ENCODE results near the gene PRKCB.
"Not testable (repeated sequence)": the region's sequence is repeated elsewhere in the genome, so short reads cannot be mapped to it uniquely, and the experiment has no call there.

PRKCB gene

DNA sequence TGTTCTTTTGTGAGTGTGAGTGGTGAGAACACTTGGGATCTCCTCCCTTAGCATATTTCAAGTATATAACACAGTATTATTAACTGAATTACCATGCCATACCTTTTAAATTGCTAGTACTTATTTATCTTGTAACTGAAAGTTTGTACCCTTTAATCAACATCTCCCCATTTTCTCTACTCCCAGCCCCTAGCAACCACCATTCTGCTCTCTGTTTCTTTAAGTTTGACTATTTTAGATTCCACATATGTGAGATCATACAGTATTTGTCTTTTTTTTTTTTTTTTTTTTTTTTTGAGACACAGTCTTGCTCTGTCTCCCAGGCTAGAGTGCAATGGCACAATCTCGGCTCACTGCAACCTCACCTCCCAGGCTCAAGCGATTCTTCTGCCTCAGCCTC, 302.8 kb downstream of the PRKCB start:
- Histone ChIP-seq H3K4me3 (ENCODE audit: low read length) (no peak overlapping the region), H3K27me3 (ENCODE audit: control insufficient read depth, insufficient read depth, low read length) (no peaks in the 10 kb centered on the region), H3K27ac (ENCODE audit: low read depth, low read length) (no peak overlapping the region)

GRCh38 chr16:24139282-24139681, 303.5 kb downstream of the PRKCB start:
- H3K9ac ChIP-seq (ENCODE audit: low read length) = no peak overlapping the region
- H3K27ac ChIP-seq (ENCODE audit: low read depth, low read length) = no peak overlapping the region
- H3K4me3 ChIP-seq (ENCODE audit: low read length) = no peak overlapping the region
- H3K27me3 ChIP-seq (ENCODE audit: control insufficient read depth, insufficient read depth, low read length) = no peaks in the 10 kb centered on the region
- no peaks in the 10 kb centered on the region for H3K36me3 ChIP-seq (ENCODE audit: control insufficient read depth, insufficient read depth, low read length)
- peaks cover 4% of the 10 kb centered on the region for H3K4me1 ChIP-seq (ENCODE audit: control insufficient read depth, insufficient read depth, low read length)

More for the DNA sequence above, 302.8 kb downstream of the PRKCB start:
- no peaks in the 10 kb centered on the region for H3K36me3 ChIP-seq (ENCODE audit: control insufficient read depth, insufficient read depth, low read length)
- peaks cover 4% of the 10 kb centered on the region for H3K4me1 ChIP-seq (ENCODE audit: control insufficient read depth, insufficient read depth, low read length)
- H3K9ac ChIP-seq (ENCODE audit: low read length) = no peak overlapping the region

GRCh38 chr16:24140730-24141129, 304.9 kb downstream of the PRKCB start:
- Histone ChIP-seq H3K4me3 (ENCODE audit: low read length) (no peak overlapping the region), H3K27me3 (ENCODE audit: control insufficient read depth, insufficient read depth, low read length) (no peaks in the 10 kb centered on the region), H3K4me1 (ENCODE audit: control insufficient read depth, insufficient read depth, low read length) (peaks cover 4% of the 10 kb centered on the region), H3K27ac (ENCODE audit: low read depth, low read length) (no peak overlapping the region), H3K9ac (ENCODE audit: low read length) (no peak overlapping the region), H3K36me3 (ENCODE audit: control insufficient read depth, insufficient read depth, low read length) (no peaks in the 10 kb centered on the region)

GRCh38 chr16:24141466-24141865, 305.7 kb downstream of the PRKCB start:
- Histone ChIP-seq H3K9ac (ENCODE audit: low read length) (no peak overlapping the region), H3K27me3 (ENCODE audit: control insufficient read depth, insufficient read depth, low read length) (no peaks in the 10 kb centered on the region), H3K4me1 (ENCODE audit: control insufficient read depth, insufficient read depth, low read length) (peaks cover 10% of the 10 kb centered on the region), H3K36me3 (ENCODE audit: control insufficient read depth, insufficient read depth, low read length) (no peaks in the 10 kb centered on the region), H3K27ac (ENCODE audit: low read depth, low read length) (no peak overlapping the region), H3K4me3 (ENCODE audit: low read length) (no peak overlapping the region)

- Histone ChIP-seq H3K27me3 (ENCODE audit: control insufficient read depth, insufficient read depth, low read length) (no peaks in the 10 kb centered on the region), H3K27ac (ENCODE audit: low read depth, low read length) (no peak overlapping the region), H3K9ac (ENCODE audit: low read length) (no peak overlapping the region), H3K4me3 (ENCODE audit: low read length) (no peak overlapping the region), H3K4me1 (ENCODE audit: control insufficient read depth, insufficient read depth, low read length) (peaks cover 13% of the 10 kb centered on the region), H3K36me3 (ENCODE audit: control insufficient read depth, insufficient read depth, low read length) (no peaks in the 10 kb centered on the region)
Measured at GRCh38 chr16:24141917-24142316, 306.1 kb downstream of the PRKCB start.

DNA sequence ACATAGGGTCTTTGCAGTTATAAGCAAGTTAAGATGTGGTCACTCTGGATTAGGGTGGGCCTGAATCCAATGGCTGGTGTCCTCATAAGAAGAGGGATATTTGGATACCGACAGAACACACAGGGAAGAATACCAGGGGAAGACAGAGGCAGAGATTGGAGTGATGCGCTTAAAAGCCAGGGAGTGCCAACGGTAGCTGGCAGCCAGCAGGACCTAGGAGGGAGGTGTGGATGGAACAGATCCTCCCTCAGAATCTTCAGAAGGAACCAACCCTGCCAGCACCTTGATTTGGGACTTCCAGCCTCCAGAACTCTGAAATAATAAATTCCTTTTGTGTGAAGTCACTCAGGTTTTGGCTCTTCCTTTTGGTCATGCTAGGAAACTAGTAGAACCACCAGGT, 310.1 kb downstream of the PRKCB start:
- peaks cover 13% of the 10 kb centered on the region for H3K4me1 ChIP-seq (ENCODE audit: control insufficient read depth, insufficient read depth, low read length)
- H3K27me3 ChIP-seq (ENCODE audit: control insufficient read depth, insufficient read depth, low read length) = no peaks in the 10 kb centered on the region
- H3K36me3 ChIP-seq (ENCODE audit: control insufficient read depth, insufficient read depth, low read length) = no peaks in the 10 kb centered on the region
- no peak overlapping the region for H3K4me3 ChIP-seq (ENCODE audit: low read length)
- H3K27ac ChIP-seq (ENCODE audit: low read depth, low read length) = no peak overlapping the region
- no peak overlapping the region for H3K9ac ChIP-seq (ENCODE audit: low read length)

DNA sequence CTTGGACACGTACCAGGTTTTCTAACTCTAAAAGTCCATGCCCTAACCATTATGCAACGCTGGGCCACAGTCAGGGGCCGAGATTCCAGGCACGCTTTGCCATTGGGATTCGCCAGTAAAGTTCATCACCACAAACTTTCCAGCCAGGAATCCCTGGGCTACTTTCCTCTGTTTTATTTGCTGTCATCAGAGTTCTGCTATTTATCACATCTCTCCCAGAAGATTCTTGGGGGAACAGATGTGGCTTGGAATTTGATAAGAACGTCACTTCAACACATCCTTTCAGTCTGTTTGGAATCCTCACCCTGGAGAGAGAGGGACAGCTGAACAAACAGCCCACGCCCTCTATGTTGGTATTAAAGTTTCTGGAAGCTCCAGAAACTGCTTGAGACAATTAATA, 310.7 kb downstream of the PRKCB start:
- no peak overlapping the region for H3K9ac ChIP-seq (ENCODE audit: low read length)
- H3K36me3 ChIP-seq (ENCODE audit: control insufficient read depth, insufficient read depth, low read length) = no peaks in the 10 kb centered on the region
- no peak overlapping the region for H3K4me3 ChIP-seq (ENCODE audit: low read length)
- H3K4me1 ChIP-seq (ENCODE audit: control insufficient read depth, insufficient read depth, low read length) = peaks cover 13% of the 10 kb centered on the region
- no peaks in the 10 kb centered on the region for H3K27me3 ChIP-seq (ENCODE audit: control insufficient read depth, insufficient read depth, low read length)
- peak overlapping the region; percentile 14 for H3K27ac ChIP-seq (ENCODE audit: low read depth, low read length)

DNA sequence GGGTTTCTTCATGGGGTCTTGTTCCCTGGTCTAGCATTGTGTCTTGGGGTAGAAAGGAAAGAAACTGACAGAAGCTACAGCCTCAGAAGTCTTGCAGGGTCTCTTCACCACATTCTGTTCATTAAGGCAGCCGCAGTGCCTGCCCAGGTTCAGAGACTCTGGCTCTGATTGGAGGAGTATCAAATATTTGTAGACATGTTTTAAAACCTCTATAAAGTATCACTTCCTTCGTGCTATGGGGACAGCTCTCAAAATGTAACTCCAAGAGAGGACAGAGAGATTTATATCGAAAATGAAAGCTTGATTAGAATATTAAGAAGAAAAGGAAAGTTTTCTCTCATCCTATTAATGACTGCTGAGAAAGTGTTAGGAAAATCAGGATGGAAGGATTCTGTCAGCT, 313.3 kb downstream of the PRKCB start:
- Histone ChIP-seq H3K4me1 (ENCODE audit: control insufficient read depth, insufficient read depth, low read length) (peaks cover 13% of the 10 kb centered on the region), H3K27me3 (ENCODE audit: control insufficient read depth, insufficient read depth, low read length) (no peaks in the 10 kb centered on the region), H3K27ac (ENCODE audit: low read depth, low read length) (no peak overlapping the region), H3K9ac (ENCODE audit: low read length) (no peak overlapping the region), H3K4me3 (ENCODE audit: low read length) (no peak overlapping the region), H3K36me3 (ENCODE audit: control insufficient read depth, insufficient read depth, low read length) (no peaks in the 10 kb centered on the region)

DNA sequence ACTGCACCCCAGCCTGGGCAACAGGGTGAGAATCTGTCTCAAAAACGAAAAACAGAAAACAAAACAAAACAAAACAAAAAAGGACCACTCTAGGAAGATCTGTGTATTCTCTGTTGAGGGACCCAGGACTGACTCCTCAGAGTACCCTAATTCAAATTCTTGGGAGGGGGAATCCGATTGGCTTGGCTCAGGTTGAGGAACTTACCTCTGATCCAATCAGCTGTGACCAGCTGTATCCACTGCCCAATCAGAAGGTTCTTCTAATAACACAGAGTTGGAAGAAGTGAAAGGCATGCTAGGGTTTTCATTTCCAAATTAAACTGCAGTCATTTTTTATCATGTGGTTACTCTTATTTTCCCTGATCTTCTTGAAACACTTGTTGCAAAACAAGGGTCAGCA, 314.5 kb downstream of the PRKCB start:
- no peak overlapping the region for H3K9ac ChIP-seq (ENCODE audit: low read length)
- no peaks in the 10 kb centered on the region for H3K36me3 ChIP-seq (ENCODE audit: control insufficient read depth, insufficient read depth, low read length)
- peaks cover 13% of the 10 kb centered on the region for H3K4me1 ChIP-seq (ENCODE audit: control insufficient read depth, insufficient read depth, low read length)
- no peak overlapping the region for H3K4me3 ChIP-seq (ENCODE audit: low read length)
- no peak overlapping the region for H3K27ac ChIP-seq (ENCODE audit: low read depth, low read length)
- no peaks in the 10 kb centered on the region for H3K27me3 ChIP-seq (ENCODE audit: control insufficient read depth, insufficient read depth, low read length)

GRCh38 chr16:24151482-24151939, 315.7 kb downstream of the PRKCB start:
- H3K27ac ChIP-seq (ENCODE audit: low read depth, low read length) = no peak overlapping the region
- H3K4me1 ChIP-seq (ENCODE audit: control insufficient read depth, insufficient read depth, low read length) = peaks cover 6% of the 10 kb centered on the region
- H3K27me3 ChIP-seq (ENCODE audit: control insufficient read depth, insufficient read depth, low read length) = no peaks in the 10 kb centered on the region

GRCh38 chr16:24152048-24152447, 316.3 kb downstream of the PRKCB start:
- not testable (repeated sequence) for H3K4me3 ChIP-seq (ENCODE audit: low read length); H3K27ac ChIP-seq (ENCODE audit: low read depth, low read length); H3K9ac ChIP-seq (ENCODE audit: low read length); H3K4me1 ChIP-seq (ENCODE audit: control insufficient read depth, insufficient read depth, low read length); H3K27me3 ChIP-seq (ENCODE audit: control insufficient read depth, insufficient read depth, low read length); H3K36me3 ChIP-seq (ENCODE audit: control insufficient read depth, insufficient read depth, low read length)

More at GRCh38 chr16:24151482-24151939, 315.7 kb downstream of the PRKCB start:
- no peak overlapping the region for H3K9ac ChIP-seq (ENCODE audit: low read length)
- no peak overlapping the region for H3K4me3 ChIP-seq (ENCODE audit: low read length)
- no peaks in the 10 kb centered on the region for H3K36me3 ChIP-seq (ENCODE audit: control insufficient read depth, insufficient read depth, low read length)

- H3K27ac ChIP-seq (ENCODE audit: low read depth, low read length) = no peak overlapping the region
- peaks cover 4% of the 10 kb centered on the region for H3K4me1 ChIP-seq (ENCODE audit: control insufficient read depth, insufficient read depth, low read length)
- H3K36me3 ChIP-seq (ENCODE audit: control insufficient read depth, insufficient read depth, low read length) = no peaks in the 10 kb centered on the region
- H3K9ac ChIP-seq (ENCODE audit: low read length) = no peak overlapping the region
- H3K27me3 ChIP-seq (ENCODE audit: control insufficient read depth, insufficient read depth, low read length) = no peaks in the 10 kb centered on the region
- H3K4me3 ChIP-seq (ENCODE audit: low read length) = no peak overlapping the region
Measured at GRCh38 chr16:24152826-24153225, 317.0 kb downstream of the PRKCB start.

DNA sequence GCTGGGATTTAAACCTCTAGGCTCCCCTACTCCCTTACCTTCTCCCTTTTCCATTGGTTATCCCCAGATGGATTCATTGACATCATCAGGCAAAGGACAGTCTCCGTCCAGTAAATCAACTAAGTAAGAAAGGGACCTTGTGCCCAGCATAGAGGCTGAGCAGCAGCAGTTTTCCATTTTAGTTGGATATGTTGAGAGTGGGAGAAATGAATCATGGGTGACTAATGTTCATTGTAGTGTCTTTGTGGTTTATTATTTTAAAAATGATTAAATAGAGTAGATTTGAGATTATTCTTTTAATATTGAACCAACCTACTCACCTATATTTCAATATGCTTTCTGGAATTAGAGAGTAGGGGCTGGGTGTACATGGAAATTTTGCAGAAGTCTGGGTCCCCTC, 321.0 kb downstream of the PRKCB start:
- H3K27ac ChIP-seq (ENCODE audit: low read depth, low read length) = no peak overlapping the region
- no peak overlapping the region for H3K9ac ChIP-seq (ENCODE audit: low read length)
- no peak overlapping the region for H3K4me3 ChIP-seq (ENCODE audit: low read length)

More for the DNA sequence above, 321.0 kb downstream of the PRKCB start:
- no peaks in the 10 kb centered on the region for H3K36me3 ChIP-seq (ENCODE audit: control insufficient read depth, insufficient read depth, low read length)
- H3K27me3 ChIP-seq (ENCODE audit: control insufficient read depth, insufficient read depth, low read length) = no peaks in the 10 kb centered on the region
- H3K4me1 ChIP-seq (ENCODE audit: control insufficient read depth, insufficient read depth, low read length) = peaks cover 4% of the 10 kb centered on the region

Data from rectal smooth muscle tissue (tissue), 1 donor.